GM23338 (cell line): ENCODE results near the gene PRPSAP1.

Experiments used
- CREB1 ChIP-seq: fragments of 250-450 bp; sonication (Bioruptor Pico); IDR thresholded peaks from 2 replicates; pipeline ENCODE4 v1.5.0; 2020; ENCODE audit warnings: low read depth, mild to moderate bottlenecking, moderate library complexity
- CTCF ChIP-seq, 2 experiments: fragments of 200-600 bp in 1 of 2; sonication (generic) in 1 of 2; conservative IDR thresholded peaks; 2 replicates each; pipeline versions ENCODE4 v1.5.1 to v1.6.1; 2016 to 2017; ENCODE audit warnings: antibody characterized with exemption in 2 of 2, low read depth in 2 of 2, mild to moderate bottlenecking in 2 of 2, moderate library complexity in 1 of 2
- ETS1 ChIP-seq: IDR thresholded peaks from 2 replicates; pipeline ENCODE4 v1.6.1; 2016; ENCODE audit warnings: antibody characterized with exemption
- EZH2 ChIP-seq: fragments of 200-600 bp; sonication (generic); IDR thresholded peaks from one replicate; pipeline ENCODE4 v1.8.0; 2017; ENCODE audit warnings: antibody characterized with exemption, mild to moderate bottlenecking, low read depth; ENCODE audit not compliant: unreplicated experiment
- EZH2phosphoT487 ChIP-seq: fragments of 200-600 bp; sonication (generic); IDR thresholded peaks from one replicate; pipeline ENCODE4 v1.8.1; 2018; ENCODE audit warnings: antibody characterized with exemption; ENCODE audit not compliant: unreplicated experiment
- JUNB ChIP-seq: IDR thresholded peaks from one replicate; pipeline ENCODE4 v1.6.1; 2016; ENCODE audit warnings: antibody characterized with exemption; ENCODE audit not compliant: unreplicated experiment
- NANOG ChIP-seq: IDR thresholded peaks from 2 replicates; pipeline ENCODE4 v1.6.1; 2016; ENCODE audit warnings: antibody characterized with exemption, borderline replicate concordance
- POLR2AphosphoS5 ChIP-seq: IDR thresholded peaks from 2 replicates; pipeline ENCODE4 v1.6.1; 2016; ENCODE audit warnings: antibody characterized with exemption, low read depth
- REST ChIP-seq: IDR thresholded peaks from one replicate; pipeline ENCODE4 v1.6.1; 2018; ENCODE audit warnings: antibody characterized with exemption; ENCODE audit not compliant: unreplicated experiment
- STAT1 ChIP-seq: IDR thresholded peaks from one replicate; pipeline ENCODE4 v1.6.1; 2016; ENCODE audit warnings: antibody characterized with exemption; ENCODE audit not compliant: unreplicated experiment
- ZNF462 ChIP-seq: fragments of 250-450 bp; sonication (Bioruptor Pico); IDR thresholded peaks from 2 replicates; pipeline ENCODE4 v1.5.0; 2020; ENCODE audit warnings: mild to moderate bottlenecking, moderate library complexity

- TF ChIP-seq CTCF (conservative IDR thresholded peaks at IDR 0.05; ENCODE audit: low read depth in 2 of 2) (no peak), CREB1 (CRISPR knock-in tag) (no peak), ETS1 (no peak), EZH2 (no peak), POLR2AphosphoS5 (no peak), NANOG (no peak), EZH2phosphoT487 (no peak), STAT1 (no peak), REST (no peak), JUNB (no peak), ZNF462 (CRISPR knock-in tag) (no peak)
Observed at GRCh38 chr17:76296186-76296585, 57.5 kb downstream of the PRPSAP1 start.
